B cell (primary cell): ENCODE data around the gene ETV3. TPM values are rescaled to one million over a fixed set of nuclear protein-coding genes. Genes with fewer than 3 reads are reported as not detected.

Experiments
- ATAC-seq: fragments of 200-7000 bp; cut with Tn5 transposase; one replicate; pipeline ENCODE4 v1.10.0; 2021; ENCODE audit warnings: low read depth, mild to moderate bottlenecking, moderate number of reproducible peaks, moderate library complexity
- CTCF ChIA-PET: fragments of 350-600 bp; sonication (Branson Sonifier 250); formaldehyde crosslinking; loops from one replicate; lab custom pipeline; 2021; ENCODE audit warnings: antibody characterized with exemption, inconsistent platforms; lab: Charles Lee
- POLR2A ChIA-PET: fragments of 350-600 bp; sonication (Branson Sonifier 250); formaldehyde crosslinking; loops from one replicate; lab custom pipeline; 2021; ENCODE audit warnings: antibody characterized with exemption; lab: Charles Lee
- DNase-seq: peaks from one replicate; pipeline ENCODE4 v3.0.0; 2013
- H2AFZ ChIP-seq: 2 replicates; pipeline ENCODE4 v1.6.1; 2012; ENCODE audit warnings: mild to moderate bottlenecking, low read depth, low read length; ENCODE audit not compliant: insufficient read depth, poor library complexity, severe bottlenecking
- H3K27ac ChIP-seq, 2 donors: 1 replicate in 1 of 2; 2 replicates in 1 of 2; pipeline ENCODE4 v1.5.1; 2012 to 2013; ENCODE audit warnings: low read length in 2 of 2, mild to moderate bottlenecking in 2 of 2, moderate library complexity in 1 of 2
- H3K27me3 ChIP-seq, 4 experiments: fragments of 200-600 bp in 1 of 4; sonication (generic) in 1 of 4; replicated peaks in 1 of 4; 1 replicate in 2 of 4; 2 replicates in 2 of 4; pipeline versions ENCODE4 v1.6.1 to v1.7.0; 2013 to 2016; ENCODE audit warnings: low read length in 3 of 4, mild to moderate bottlenecking in 2 of 4, mixed read lengths in 1 of 4, moderate library complexity in 1 of 4; ENCODE audit not compliant: insufficient read depth in 4 of 4, control insufficient read depth in 3 of 4; ENCODE audit errors: control extremely low read depth in 1 of 4
- H3K36me3 ChIP-seq, 2 experiments: replicated peaks in 1 of 2; 1 replicate in 1 of 2; 2 replicates in 1 of 2; pipeline versions ENCODE4 v1.6.1 to v1.7.1; 2013; ENCODE audit warnings: low read length in 1 of 2; ENCODE audit not compliant: insufficient read depth in 2 of 2, control insufficient read depth in 1 of 2; ENCODE audit errors: control extremely low read depth in 1 of 2, extremely low read depth in 1 of 2
- H3K4me1 ChIP-seq, 2 donors: fragments of 200-600 bp in 1 of 2; sonication (generic) in 1 of 2; 1 replicate in 1 of 2; 2 replicates in 1 of 2; pipeline versions ENCODE4 v1.5.1 to v1.6.1; 2013 to 2017; ENCODE audit warnings: low read length in 2 of 2; ENCODE audit not compliant: control insufficient read depth in 2 of 2, insufficient read depth in 2 of 2
- H3K4me2 ChIP-seq: replicated peaks from 2 replicates; pipeline ENCODE3; 2012; ENCODE audit warnings: mild to moderate bottlenecking, low read depth, low read length; ENCODE audit not compliant: poor library complexity, severe bottlenecking
- H3K4me3 ChIP-seq, 5 experiments: fragments of 200-600 bp in 1 of 5; sonication (generic) in 1 of 5; 1 replicate in 3 of 5; 2 replicates in 2 of 5; pipeline versions ENCODE4 v1.5.1 to v1.7.0; 2011 to 2016; ENCODE audit warnings: low read length in 4 of 5, mild to moderate bottlenecking in 4 of 5, low read depth in 2 of 5, control low read depth in 1 of 5, moderate library complexity in 1 of 5; ENCODE audit not compliant: insufficient read depth in 1 of 5; ENCODE audit errors: control extremely low read depth in 1 of 5, extremely low read depth in 1 of 5
- H3K79me2 ChIP-seq: fragments of 200-600 bp; sonication (generic); one replicate; pipeline ENCODE4 v1.6.0; 2016; ENCODE audit warnings: low read length; ENCODE audit not compliant: control insufficient read depth, insufficient read depth
- H3K9ac ChIP-seq: fragments of 200-600 bp; sonication (generic); 2 replicates; pipeline ENCODE4 v1.6.1; 2017; ENCODE audit warnings: mild to moderate bottlenecking, low read length, moderate library complexity
- H3K9me3 ChIP-seq, 3 donors: one replicate each; pipeline versions ENCODE4 v1.6.1 to v1.7.1; 2013; ENCODE audit warnings: low read length in 2 of 3; ENCODE audit not compliant: control insufficient read depth in 2 of 3, insufficient read depth in 1 of 3; ENCODE audit errors: control extremely low read depth in 1 of 3
- H4K20me1 ChIP-seq: 2 replicates; pipeline ENCODE4 v1.6.0; 2012; ENCODE audit warnings: mild to moderate bottlenecking, low read length; ENCODE audit not compliant: insufficient read depth, control insufficient read depth, poor library complexity, severe bottlenecking
- H3K27ac Mint-ChIP-seq: one replicate; pipeline ENCODE4 v1.8.0; 2021; ENCODE audit warnings: mixed read lengths
- H3K27me3 Mint-ChIP-seq: one replicate; pipeline ENCODE4 v1.8.0; 2021; ENCODE audit warnings: mixed read lengths
- H3K4me1 Mint-ChIP-seq: one replicate; pipeline ENCODE4 v1.8.0; 2021; ENCODE audit warnings: mixed read lengths
- H3K4me3 Mint-ChIP-seq: one replicate; pipeline ENCODE4 v1.8.0; 2021; ENCODE audit warnings: mixed read lengths
- H3K9me3 Mint-ChIP-seq: one replicate; pipeline ENCODE4 v1.8.0; 2022; ENCODE audit warnings: mixed read lengths; ENCODE audit not compliant: insufficient read depth
- CTCF ChIP-seq: fragments of 200-600 bp; IDR thresholded peaks from one replicate; pipeline ENCODE4 v1.8.0; 2022; ENCODE audit warnings: antibody characterized with exemption, mild to moderate bottlenecking
- EZH2 ChIP-seq: IDR thresholded peaks from 2 replicates; pipeline ENCODE4 v1.6.1; 2012; ENCODE audit warnings: borderline replicate concordance, low read depth, mild to moderate bottlenecking, moderate library complexity, low read length; ENCODE audit not compliant: insufficient read depth, poor library complexity, severe bottlenecking
- WGBS: methylation state at CpG from one replicate; pipeline ENCODE4 v1.1.5; 2013; ENCODE audit warnings: missing lambda C conversion rate; ENCODE audit not compliant: insufficient coverage; 5-methylcytosine and 5-hydroxymethylcytosine counted together
- intact Hi-C: fragments of 100-400 bp; cut with micrococcal nuclease; formaldehyde crosslinking; loops from one replicate; pipeline ENCODE4 v1.10.0; 2022
- polyA plus RNA-seq: library from polyadenylated mRNA; depleted of rRNA; stranded (reverse); fragments of >200 nt; gene quantifications from 2 replicates; pipeline ENCODE4 v1.2.3, GENCODE V29; 2012
- total RNA-seq, 2 donors: library from RNA; stranded (reverse); fragments of 120-200 nt in 1 of 2; gene quantifications; 1 replicate in 1 of 2; 2 replicates in 1 of 2; pipeline versions ENCODE4 v1.2.3 to v1.2.4, GENCODE V29; 2013 to 2022

The ETV3 gene
- total and polyA plus RNA-seq, 2 donors (not counting 1 experiment from before 2014, with no cell fraction given) = 16.7 to 34.1 TPM

DNA sequence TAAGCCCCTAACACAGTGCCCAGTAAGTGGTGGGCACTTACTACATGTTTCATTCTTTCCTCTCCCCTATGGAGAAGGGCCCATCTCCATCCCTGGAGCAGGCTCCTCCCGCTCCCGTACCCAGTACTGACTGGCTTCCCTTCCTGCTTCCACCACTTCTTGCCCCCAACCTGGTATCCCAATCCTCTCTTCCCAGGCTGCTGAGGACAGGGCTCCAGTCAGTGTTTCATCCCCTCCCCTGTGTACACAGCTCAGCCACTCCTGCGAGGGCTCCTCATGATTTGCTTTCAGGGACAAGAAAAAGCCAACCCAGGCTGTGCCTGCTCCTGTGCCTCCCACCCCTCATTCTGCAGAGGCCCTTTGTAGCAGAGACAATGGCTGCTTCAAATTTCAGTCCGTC lies 20.8 kb upstream of the ETV3 start:
- POLR2A ChIA-PET = no interaction called here
- Mint-ChIP-seq H3K27me3 (peaks cover 47% of the 10 kb centered on the region), H3K4me3 (no peak overlapping the region), H3K27ac (no peak overlapping the region), H3K9me3 (no peaks in the 10 kb centered on the region), H3K4me1 (peaks cover 4% of the 10 kb centered on the region)
- Histone ChIP-seq H3K79me2 (no peaks in the 10 kb centered on the region), H3K4me2 (no peak overlapping the region), H4K20me1 (no peaks in the 10 kb centered on the region), H3K27me3 (peaks cover 0 to 33% (median 12%) of the 10 kb centered on the region in 4 experiments), H3K9me3 (no peaks in the 10 kb centered on the region), H3K36me3 (no peaks in the 10 kb centered on the region), H3K4me3 (no peak overlapping the region), H3K4me1 (peaks cover 7 to 11% of the 10 kb centered on the region in 2 donors), H3K27ac (no peak overlapping the region), H2AFZ (no peak overlapping the region), H3K9ac (no peak overlapping the region)
- CTCF ChIA-PET = interaction anchor here (0.6 to 13.2 kb wide), 3 partner anchors 9 to 875 kb away, joined by 3 to 491 read pairs (median 3); no protein-coding TSS in a partner anchor
- intact Hi-C loops = loop anchor here (5.0 kb wide), 1 partner anchor 247 kb away; no protein-coding TSS in a partner anchor
- TF ChIP-seq EZH2 (no peak), CTCF (no peak)
- no peak for DNase-seq
- 77% methylated on average over 3 of the region's 4 CpGs for WGBS
- no peak for ATAC-seq

DNA sequence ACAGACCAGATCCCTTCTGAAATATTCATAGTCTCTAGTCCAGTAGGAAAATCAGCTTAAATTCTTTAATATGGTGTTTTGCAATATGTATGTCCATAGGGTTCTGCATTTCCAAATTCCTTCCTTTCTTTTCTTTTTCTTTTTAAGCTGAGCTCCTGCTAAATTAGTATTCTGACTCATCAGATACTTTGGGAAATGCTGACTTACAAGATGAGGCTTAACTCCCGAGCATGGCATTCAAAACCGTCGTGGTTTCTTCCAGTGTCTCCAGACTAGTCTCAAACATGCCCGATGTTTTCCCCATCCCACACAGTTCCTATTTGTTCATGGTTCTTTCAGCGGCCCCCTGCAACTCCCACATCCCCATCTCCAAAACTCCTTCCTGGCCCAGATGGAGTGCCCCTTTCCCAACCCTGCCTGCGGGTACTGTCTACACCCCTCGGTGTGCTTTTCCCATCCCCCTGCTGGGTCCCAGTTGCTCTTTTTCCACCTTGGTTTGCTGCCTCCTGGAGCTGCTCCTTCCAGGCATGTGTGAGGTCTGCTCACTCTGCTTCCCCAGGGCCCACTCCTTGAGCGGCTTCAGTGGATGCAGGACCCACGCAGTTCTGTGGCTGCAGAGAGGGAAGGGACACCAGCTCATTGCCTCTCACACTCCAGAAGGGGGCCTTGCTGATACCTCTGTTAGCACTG lies 19.5 kb upstream of the ETV3 start:
- H3K4me1 ChIP-seq = peaks cover 3 to 11% of the 10 kb centered on the region in 2 donors
- peaks cover 0 to 31% (median 12%) of the 10 kb centered on the region in 4 experiments for H3K27me3 ChIP-seq
- no peak overlapping the region for H3K4me2 ChIP-seq
- no peaks in the 10 kb centered on the region for H3K36me3 ChIP-seq
- peaks cover 47% of the 10 kb centered on the region for H3K27me3 Mint-ChIP-seq
- H3K79me2 ChIP-seq = no peaks in the 10 kb centered on the region
- no peaks in the 10 kb centered on the region for H3K9me3 Mint-ChIP-seq
- POLR2A ChIA-PET = no interaction called here
- no peaks in the 10 kb centered on the region for H4K20me1 ChIP-seq
- H3K4me3 Mint-ChIP-seq = no peak overlapping the region
- no peak overlapping the region for H2AFZ ChIP-seq
- ATAC-seq = no peak
- WGBS = 79% methylated on average over 9 of the region's 9 CpGs
- peaks cover 4% of the 10 kb centered on the region for H3K4me1 Mint-ChIP-seq
- H3K27ac Mint-ChIP-seq = no peak overlapping the region
- H3K9me3 ChIP-seq = no peaks in the 10 kb centered on the region
- no peak overlapping the region for H3K9ac ChIP-seq
- CTCF ChIA-PET = interaction anchor here (0.7 to 13.2 kb wide), 15 partner anchors 9 to 967 kb away, joined by 3 to 491 read pairs (median 6); no protein-coding TSS in a partner anchor
- H3K4me3 ChIP-seq = no peak overlapping the region
- intact Hi-C loops = loop anchor here (5.0 kb wide), 1 partner anchor 245 kb away; no protein-coding TSS in a partner anchor
- no peak overlapping the region for H3K27ac ChIP-seq
- TF ChIP-seq CTCF = no peak
- TF ChIP-seq EZH2 = no peak
- no peak for DNase-seq
